Liver (tissue), 9 donors: ENCODE measurements around the gene BECN2. TPM values are rescaled to one million over a fixed set of nuclear protein-coding genes. Genes with fewer than 3 reads are reported as not detected.

Experiments used
- DNase-seq: peaks from one replicate; pipeline ENCODE4 v3.0.0-alpha.2; 2017; ENCODE audit warnings: low spot score
- H3K27ac ChIP-seq, 2 donors: one replicate each; pipeline ENCODE4 v1.7.0; 2013; ENCODE audit warnings: inconsistent platforms in 2 of 2, low read length in 2 of 2, control low read depth in 1 of 2, low read depth in 1 of 2, mild to moderate bottlenecking in 1 of 2
- H3K27me3 ChIP-seq, 4 donors: one replicate each; pipeline versions ENCODE4 v1.6.1 to v1.7.0; 2013; ENCODE audit warnings: low read length in 3 of 4, inconsistent platforms in 1 of 4, mild to moderate bottlenecking in 1 of 4, moderate library complexity in 1 of 4; ENCODE audit not compliant: control insufficient read depth in 4 of 4, insufficient read depth in 4 of 4
- H3K36me3 ChIP-seq, 4 donors: one replicate each; pipeline versions ENCODE4 v1.6.1 to v1.7.0; 2013; ENCODE audit warnings: low read length in 3 of 4, mild to moderate bottlenecking in 3 of 4, low read depth in 1 of 4, moderate library complexity in 1 of 4; ENCODE audit not compliant: control insufficient read depth in 4 of 4, insufficient read depth in 3 of 4
- H3K4me1 ChIP-seq, 4 donors: one replicate each; pipeline versions ENCODE4 v1.6.1 to v1.7.0; 2013; ENCODE audit warnings: low read length in 3 of 4, mild to moderate bottlenecking in 3 of 4, moderate library complexity in 1 of 4; ENCODE audit not compliant: control insufficient read depth in 4 of 4, insufficient read depth in 4 of 4
- H3K4me3 ChIP-seq, 3 donors: one replicate each; pipeline versions ENCODE4 v1.6.1 to v1.7.0; 2013; ENCODE audit warnings: low read length in 3 of 3, control low read depth in 1 of 3, low read depth in 1 of 3, mild to moderate bottlenecking in 1 of 3
- H3K9ac ChIP-seq, 2 donors: one replicate each; pipeline ENCODE4 v1.7.0; 2013; ENCODE audit warnings: low read length in 2 of 2, mild to moderate bottlenecking in 2 of 2, moderate library complexity in 2 of 2, control low read depth in 1 of 2, low read depth in 1 of 2
- H3K9me3 ChIP-seq, 4 donors: one replicate each; pipeline versions ENCODE4 v1.6.1 to v1.7.0; 2013; ENCODE audit warnings: low read length in 3 of 4; ENCODE audit not compliant: control insufficient read depth in 4 of 4
- ATF3 ChIP-seq: IDR thresholded peaks from 2 replicates; pipeline ENCODE4 v1.6.1; 2016; ENCODE audit warnings: antibody characterized with exemption
- EGR1 ChIP-seq, 2 donors: IDR thresholded peaks; 2 replicates each; pipeline ENCODE4 v1.6.1; 2016 to 2018; ENCODE audit warnings: antibody characterized with exemption in 2 of 2, low read depth in 2 of 2
- FOXA1 ChIP-seq: IDR thresholded peaks from 2 replicates; pipeline ENCODE4 v1.6.1; 2016; ENCODE audit warnings: antibody characterized with exemption
- FOXA2 ChIP-seq: IDR thresholded peaks from 2 replicates; pipeline ENCODE4 v1.6.1; 2016; ENCODE audit warnings: antibody characterized with exemption
- GABPA ChIP-seq, 2 donors: IDR thresholded peaks in 1 of 2; conservative IDR thresholded peaks in 1 of 2; 2 replicates each; pipeline ENCODE4 v1.6.1; 2016; ENCODE audit warnings: antibody characterized with exemption in 2 of 2, mild to moderate bottlenecking in 1 of 2, moderate library complexity in 1 of 2
- HNF4A ChIP-seq, 2 donors: conservative IDR thresholded peaks; 2 replicates each; pipeline ENCODE4 v1.6.1; 2016; ENCODE audit warnings: antibody characterized with exemption in 2 of 2, mild to moderate bottlenecking in 2 of 2
- HNF4G ChIP-seq: IDR thresholded peaks from 2 replicates; pipeline ENCODE4 v1.6.1; 2016; ENCODE audit warnings: antibody characterized with exemption
- JUND ChIP-seq, 2 donors: IDR thresholded peaks; 2 replicates each; pipeline ENCODE4 v1.6.1; 2016; ENCODE audit warnings: antibody characterized with exemption in 2 of 2
- MAX ChIP-seq: IDR thresholded peaks from 2 replicates; pipeline ENCODE4 v1.6.1; 2016; ENCODE audit warnings: antibody characterized with exemption
- NR2F2 ChIP-seq: IDR thresholded peaks from 2 replicates; pipeline ENCODE4 v1.6.1; 2016; ENCODE audit warnings: antibody characterized with exemption
- REST ChIP-seq: IDR thresholded peaks from 2 replicates; pipeline ENCODE4 v1.6.1; 2016; ENCODE audit warnings: antibody characterized with exemption, mild to moderate bottlenecking
- RXRA ChIP-seq, 2 donors: IDR thresholded peaks; 2 replicates each; pipeline ENCODE4 v1.6.1; 2017 to 2018; ENCODE audit warnings: antibody characterized with exemption in 2 of 2, mild to moderate bottlenecking in 1 of 2
- SP1 ChIP-seq: IDR thresholded peaks from 2 replicates; pipeline ENCODE4 v1.6.1; 2018; ENCODE audit warnings: antibody characterized with exemption, mild to moderate bottlenecking
- TAF1 ChIP-seq: conservative IDR thresholded peaks from 2 replicates; pipeline ENCODE4 v1.6.1; 2016; ENCODE audit warnings: antibody characterized with exemption, mild to moderate bottlenecking
- YY1 ChIP-seq: IDR thresholded peaks from 2 replicates; pipeline ENCODE4 v1.6.1; 2016; ENCODE audit warnings: antibody characterized with exemption, mild to moderate bottlenecking
- WGBS: extraction: QIAGEN DNeasy Blood & Tissue Kit; methylation state at CpG from one replicate; pipeline ENCODE4 v1.1.7; 2013; 5-methylcytosine and 5-hydroxymethylcytosine counted together
- polyA plus RNA-seq, 2 donors: library from polyadenylated mRNA; stranded (reverse) in 1 of 2; unstranded in 1 of 2; fragments of 200-250 nt in 1 of 2; fragments of >200 nt in 1 of 2; fragmentation: Nextera tagmentation in 1 of 2; extraction: Ambion mirVana in 1 of 2; gene quantifications; one replicate each; pipeline versions ENCODE4 v1.2.1 to v1.2.3, GENCODE V29; 2013 to 2015
- total RNA-seq, 2 donors: library from RNA; depleted of rRNA; stranded (reverse); fragments of >200 nt; gene quantifications; one replicate each; pipeline ENCODE4 v1.2.3, GENCODE V29; 2014
- TF ChIP-seq, protein P1 (sequence below): fragments of 150-350 bp; IDR thresholded peaks from 2 replicates; pipeline ENCODE4 v1.5.1; 2017; ENCODE audit warnings: improper control_type of control experiment, low read depth, low read length; ENCODE audit not compliant: missing input control
- TF ChIP-seq, protein P2 (sequence below): IDR thresholded peaks from 2 replicates; pipeline ENCODE4 v1.6.1; 2016; ENCODE audit warnings: antibody characterized with exemption
- donor health status: healthy.
- donor health status: healthy.
- donor health status: healthy.
- donor health status: healthy.
- donor health status: healthy.

Gene BECN2
- total and polyA plus RNA-seq, 4 donors, result not detected

DNA sequence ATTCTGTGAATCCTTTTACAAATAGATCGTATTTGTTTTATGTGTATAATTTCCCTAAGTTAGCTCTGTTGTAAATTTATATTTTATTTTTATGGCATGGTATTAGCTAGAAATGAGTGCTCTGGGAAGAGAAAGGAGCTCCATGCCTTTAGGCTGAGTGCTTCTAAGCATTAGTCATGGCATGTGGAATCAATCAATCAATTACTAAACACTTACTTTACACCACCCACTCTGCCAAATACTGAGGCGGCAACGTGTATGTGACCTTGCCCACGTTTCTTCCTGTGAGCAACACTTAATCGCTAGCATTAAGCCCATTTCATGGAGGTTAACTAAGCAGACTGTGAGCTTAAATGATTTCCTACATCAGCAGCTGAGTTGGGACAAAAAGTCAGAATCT lies 7.2 kb upstream of the BECN2 start:
- Histone ChIP-seq H3K36me3 (no peaks in the 10 kb centered on the region), H3K4me1 (no peaks in the 10 kb centered on the region), H3K9me3 (no peaks in the 10 kb centered on the region), H3K9ac (no peak overlapping the region), H3K4me3 (no peak overlapping the region), H3K27me3 (no peaks in the 10 kb centered on the region), H3K27ac (no peak overlapping the region)
- DNase-seq, result no peak
- 78% methylated on average over 5 of the region's 5 CpGs for WGBS
- TF ChIP-seq YY1 (no peak), HNF4A (conservative IDR thresholded peaks at IDR 0.05) (no peak), FOXA2 (no peak), HNF4G (no peak), SP1 (no peak), MAX (no peak), JUND (IDR thresholded peaks at IDR 0.05) (no peak), ATF3 (no peak), NR2F2 (no peak), RXRA (IDR thresholded peaks at IDR 0.05) (no peak)

GRCh38 chr1:241962153-241962552 lies 4.6 kb downstream of the BECN2 start:
- Histone ChIP-seq H3K4me3 (no peak overlapping the region), H3K36me3 (no peaks in the 10 kb centered on the region), H3K9ac (no peak overlapping the region), H3K4me1 (no peaks in the 10 kb centered on the region), H3K27ac (no peak overlapping the region), H3K9me3 (no peaks in the 10 kb centered on the region), H3K27me3 (no peaks in the 10 kb centered on the region)
- WGBS, result 76% methylated on average over 2 of the region's 2 CpGs
- DNase-seq, result no peak
- TF ChIP-seq TAF1, result no peak
- TF ChIP-seq YY1, result no peak
- TF ChIP-seq FOXA1, result no peak
- TF ChIP-seq HNF4A (conservative IDR thresholded peaks at IDR 0.05), result no peak
- no peak for TF ChIP-seq SP1
- no peak for TF ChIP-seq EGR1 (IDR thresholded peaks at IDR 0.05; ENCODE audit: low read depth in 2 of 2)
- TF ChIP-seq MAX, result no peak
- no peak for TF ChIP-seq REST
- TF ChIP-seq JUND (IDR thresholded peaks at IDR 0.05), result no peak
- TF ChIP-seq RXRA (IDR thresholded peaks at IDR 0.05), result no peak
- TF ChIP-seq, protein P1, sequence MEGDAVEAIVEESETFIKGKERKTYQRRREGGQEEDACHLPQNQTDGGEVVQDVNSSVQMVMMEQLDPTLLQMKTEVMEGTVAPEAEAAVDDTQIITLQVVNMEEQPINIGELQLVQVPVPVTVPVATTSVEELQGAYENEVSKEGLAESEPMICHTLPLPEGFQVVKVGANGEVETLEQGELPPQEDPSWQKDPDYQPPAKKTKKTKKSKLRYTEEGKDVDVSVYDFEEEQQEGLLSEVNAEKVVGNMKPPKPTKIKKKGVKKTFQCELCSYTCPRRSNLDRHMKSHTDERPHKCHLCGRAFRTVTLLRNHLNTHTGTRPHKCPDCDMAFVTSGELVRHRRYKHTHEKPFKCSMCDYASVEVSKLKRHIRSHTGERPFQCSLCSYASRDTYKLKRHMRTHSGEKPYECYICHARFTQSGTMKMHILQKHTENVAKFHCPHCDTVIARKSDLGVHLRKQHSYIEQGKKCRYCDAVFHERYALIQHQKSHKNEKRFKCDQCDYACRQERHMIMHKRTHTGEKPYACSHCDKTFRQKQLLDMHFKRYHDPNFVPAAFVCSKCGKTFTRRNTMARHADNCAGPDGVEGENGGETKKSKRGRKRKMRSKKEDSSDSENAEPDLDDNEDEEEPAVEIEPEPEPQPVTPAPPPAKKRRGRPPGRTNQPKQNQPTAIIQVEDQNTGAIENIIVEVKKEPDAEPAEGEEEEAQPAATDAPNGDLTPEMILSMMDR, result no peak
- no peak for TF ChIP-seq ATF3
- TF ChIP-seq FOXA2, result no peak
- TF ChIP-seq NR2F2, result no peak
- TF ChIP-seq HNF4G, result no peak
- TF ChIP-seq, protein P2, sequence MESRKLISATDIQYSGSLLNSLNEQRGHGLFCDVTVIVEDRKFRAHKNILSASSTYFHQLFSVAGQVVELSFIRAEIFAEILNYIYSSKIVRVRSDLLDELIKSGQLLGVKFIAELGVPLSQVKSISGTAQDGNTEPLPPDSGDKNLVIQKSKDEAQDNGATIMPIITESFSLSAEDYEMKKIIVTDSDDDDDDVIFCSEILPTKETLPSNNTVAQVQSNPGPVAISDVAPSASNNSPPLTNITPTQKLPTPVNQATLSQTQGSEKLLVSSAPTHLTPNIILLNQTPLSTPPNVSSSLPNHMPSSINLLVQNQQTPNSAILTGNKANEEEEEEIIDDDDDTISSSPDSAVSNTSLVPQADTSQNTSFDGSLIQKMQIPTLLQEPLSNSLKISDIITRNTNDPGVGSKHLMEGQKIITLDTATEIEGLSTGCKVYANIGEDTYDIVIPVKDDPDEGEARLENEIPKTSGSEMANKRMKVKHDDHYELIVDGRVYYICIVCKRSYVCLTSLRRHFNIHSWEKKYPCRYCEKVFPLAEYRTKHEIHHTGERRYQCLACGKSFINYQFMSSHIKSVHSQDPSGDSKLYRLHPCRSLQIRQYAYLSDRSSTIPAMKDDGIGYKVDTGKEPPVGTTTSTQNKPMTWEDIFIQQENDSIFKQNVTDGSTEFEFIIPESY, result no peak
- no peak for TF ChIP-seq GABPA (IDR thresholded peaks at IDR 0.05 in 1 of 2, conservative IDR thresholded peaks at IDR 0.05 in 1 of 2)
